Stimulated activated CD8-positive, alpha-beta memory T cell treated with anti-CD3 and anti-CD28 coated beads, Interleukin-15, amount 100 ng/mL, for 48 hours (primary cell): ENCODE measurements around the gene LRP3.
"Not testable (repeated sequence)": the region's sequence is repeated elsewhere in the genome, so short reads cannot be mapped to it uniquely, and the experiment has no call there.

Experiments used
- DNase-seq, 2 donors: peaks; one replicate each; pipeline ENCODE4 v3.0.0-alpha.2; 2020; ENCODE audit warnings: low read depth in 2 of 2

Gene LRP3

GRCh38 chr19:33216198-33216830 lies 22.2 kb downstream of the LRP3 start:
- DNase-seq: no peak

- no peak for DNase-seq
Measured at GRCh38 chr19:33217881-33218280, 23.8 kb downstream of the LRP3 start.

GRCh38 chr19:33219261-33219815 lies 25.2 kb downstream of the LRP3 start:
- DNase-seq: no peak

GRCh38 chr19:33220115-33220514 lies 26.0 kb downstream of the LRP3 start:
- no peak for DNase-seq

GRCh38 chr19:33220735-33221134 lies 26.6 kb downstream of the LRP3 start:
- DNase-seq: no peak

- DNase-seq: no peak
Measured at GRCh38 chr19:33221638-33222037, 27.5 kb downstream of the LRP3 start.

GRCh38 chr19:33222255-33222654 lies 28.1 kb downstream of the LRP3 start:
- DNase-seq: not testable (repeated sequence)

GRCh38 chr19:33224694-33225457 lies 30.7 kb downstream of the LRP3 start:
- DNase-seq: no peak

GRCh38 chr19:33225458-33225926 lies 31.4 kb downstream of the LRP3 start, which contains the start of gene SLC7A10:
SLC7A10 (minus strand) TSS chr19:33225850; CDS start chr19:33225703, 147 bp downstream.
- no peak for DNase-seq

GRCh38 chr19:33226550-33227241 lies 32.6 kb downstream of the LRP3 start:
- no peak for DNase-seq

- no peak for DNase-seq
Measured at GRCh38 chr19:33227242-33227650, 33.1 kb downstream of the LRP3 start.

GRCh38 chr19:33227870-33228599 lies 33.9 kb downstream of the LRP3 start:
- no peak for DNase-seq

GRCh38 chr19:33229962-33230361 lies 35.8 kb downstream of the LRP3 start:
- DNase-seq: no peak

- DNase-seq: no peak
Measured at GRCh38 chr19:33231511-33231910, 37.4 kb downstream of the LRP3 start.

GRCh38 chr19:33232656-33233055 lies 38.5 kb downstream of the LRP3 start:
- no peak for DNase-seq

- DNase-seq: no peak
Measured at GRCh38 chr19:33233056-33233873, 39.1 kb downstream of the LRP3 start.

GRCh38 chr19:33234092-33234491 lies 40.0 kb downstream of the LRP3 start:
- no peak for DNase-seq

GRCh38 chr19:33234736-33235135 lies 40.6 kb downstream of the LRP3 start:
- no peak for DNase-seq

- DNase-seq: peak; percentile 37 to 48
Measured at GRCh38 chr19:33235269-33235995, 41.3 kb downstream of the LRP3 start.

- no peak for DNase-seq
Measured at GRCh38 chr19:33235996-33236350, 41.8 kb downstream of the LRP3 start.
